ENCODE results near the gene DNAH2. TPM values are rescaled to one million over a fixed set of nuclear protein-coding genes. Genes with fewer than 3 reads are reported as not detected.

Gene DNAH2
- total RNA-seq, 1 experiment from 2014 or later = 0.15 TPM

GRCh38 chr17:7687908-7688807, 29.4 kb upstream of the DNAH2 start, which contains the start of gene WRAP53:
Gene WRAP53 (plus strand): TSS chr17:7688477. CDS start chr17:7688649, 172 bp downstream.
- Histone ChIP-seq H3K9me3 (ENCODE audit: control insufficient read depth, low read depth, low read length) (no peaks in the 10 kb centered on the region), H3K4ac (ENCODE audit: low read depth, low read length) (no peak within 1 kb of the TSS), H3K14ac (ENCODE audit: insufficient read depth, low read length) (peak within 1 kb of the TSS; percentile 54; the same call in 1 of the 2 replicates), H3K23me2 (ENCODE audit: insufficient read length, low read depth, low read length, poor library complexity, severe bottlenecking) (peaks cover 18% of the 10 kb centered on the region), H3K79me2 (ENCODE audit: insufficient read depth, low read length) (peaks cover 25% of the 10 kb centered on the region), H3K9ac (ENCODE audit: extremely low read depth, insufficient read length, low read length) (peak within 1 kb of the TSS; percentile 98), H4K91ac (ENCODE audit: insufficient read length, low read depth, low read length) (no peak within 1 kb of the TSS), H3K23ac (ENCODE audit: insufficient read length, low read depth, low read length) (no peak within 1 kb of the TSS), H3K4me1 (ENCODE audit: insufficient read depth, low read length) (no peaks in the 10 kb centered on the region; the same call in 1 of the 2 replicates), H4K8ac (replicated peaks; ENCODE audit: insufficient read length, low read depth, low read length) (peak within 1 kb of the TSS; percentile 61), H2BK20ac (ENCODE audit: low read depth, low read length, poor library complexity, severe bottlenecking) (no peak within 1 kb of the TSS), H3K79me1 (ENCODE audit: insufficient read depth, low read depth, low read length, poor library complexity, severe bottlenecking) (no peaks in the 10 kb centered on the region), H2BK5ac (ENCODE audit: insufficient read length, low read length) (peak within 1 kb of the TSS; percentile 87), H3K56ac (ENCODE audit: insufficient read length, low read depth, low read length) (no peak within 1 kb of the TSS), H3K27me3 (ENCODE audit: insufficient read depth, low read length) (no peaks in the 10 kb centered on the region), H2BK12ac (ENCODE audit: insufficient read length, low read depth, low read length) (no peak within 1 kb of the TSS), H3K27ac (ENCODE audit: insufficient read length, low read depth, low read length) (peak within 1 kb of the TSS; percentile 90), H2AK5ac (ENCODE audit: insufficient read length, low read length) (no peak within 1 kb of the TSS), H3K18ac (ENCODE audit: insufficient read length, low read depth, low read length) (peak within 1 kb of the TSS; percentile 66), H3K4me2 (ENCODE audit: insufficient read depth, insufficient read length, low read length) (peak within 1 kb of the TSS; percentile 87), H2BK120ac (ENCODE audit: low read depth, low read length, poor library complexity, severe bottlenecking) (no peak within 1 kb of the TSS), H4K20me1 (ENCODE audit: control insufficient read depth, insufficient read depth, insufficient read length) (no peaks in the 10 kb centered on the region), H2BK15ac (ENCODE audit: low read depth, low read length) (no peak within 1 kb of the TSS), H4K5ac (ENCODE audit: insufficient read length, low read depth, low read length) (peak within 1 kb of the TSS; percentile 92), H3T11ph (ENCODE audit: low read length) (no peak within 1 kb of the TSS), H2AFZ (ENCODE audit: low read length) (peak within 1 kb of the TSS; percentile 65)
- Mint-ChIP-seq H3K4me3 (peak within 1 kb of the TSS; percentile 94 to 97), H3K36me3 (ENCODE audit: insufficient read depth in 1 of 3, low read depth in 3 of 3) (peaks cover 20 to 43% (median 35%) of the 10 kb centered on the region in 3 experiments), H3K9me3 (no peaks in the 10 kb centered on the region; a peak in 1 of 5 replicates), H3K27me3 (ENCODE audit: low read depth) (no peaks in the 10 kb centered on the region), H3K27ac (peak within 1 kb of the TSS; percentile 100), H3K4me1 (peaks cover 25 to 26% of the 10 kb centered on the region in 2 experiments)
- peak; percentile 100 for TF ChIP-seq CTCF (conservative IDR thresholded peaks at IDR 0.05)
- peak; percentile 100 for DNase-seq
- no CpG with 5 or more reads among the region's 51 CpGs for WGBS (ENCODE audit: extremely low coverage, insufficient read length, low lambda C conversion rate)
